B cell (primary cell): Measurements from ENCODE around the gene ACBD3. TPM values are rescaled to one million over a fixed set of nuclear protein-coding genes. Genes with fewer than 3 reads are reported as not detected.

Experiments used
- ATAC-seq: fragments of 200-7000 bp; cut with Tn5 transposase; one replicate; pipeline ENCODE4 v1.10.0; 2021; ENCODE audit warnings: low read depth, mild to moderate bottlenecking, moderate number of reproducible peaks, moderate library complexity
- CTCF ChIA-PET: fragments of 350-600 bp; sonication (Branson Sonifier 250); formaldehyde crosslinking; loops from one replicate; lab custom pipeline; 2021; ENCODE audit warnings: antibody characterized with exemption, inconsistent platforms; lab: Charles Lee
- POLR2A ChIA-PET: fragments of 350-600 bp; sonication (Branson Sonifier 250); formaldehyde crosslinking; loops from one replicate; lab custom pipeline; 2021; ENCODE audit warnings: antibody characterized with exemption; lab: Charles Lee
- DNase-seq: peaks from one replicate; pipeline ENCODE4 v3.0.0; 2013
- H2AFZ ChIP-seq: 2 replicates; pipeline ENCODE4 v1.6.1; 2012; ENCODE audit warnings: mild to moderate bottlenecking, low read depth, low read length; ENCODE audit not compliant: insufficient read depth, poor library complexity, severe bottlenecking
- H3K27ac ChIP-seq, 2 donors: 1 replicate in 1 of 2; 2 replicates in 1 of 2; pipeline ENCODE4 v1.5.1; 2012 to 2013; ENCODE audit warnings: low read length in 2 of 2, mild to moderate bottlenecking in 2 of 2, moderate library complexity in 1 of 2
- H3K27me3 ChIP-seq, 4 experiments: fragments of 200-600 bp in 1 of 4; sonication (generic) in 1 of 4; replicated peaks in 1 of 4; 1 replicate in 2 of 4; 2 replicates in 2 of 4; pipeline versions ENCODE4 v1.6.1 to v1.7.0; 2013 to 2016; ENCODE audit warnings: low read length in 3 of 4, mild to moderate bottlenecking in 2 of 4, mixed read lengths in 1 of 4, moderate library complexity in 1 of 4; ENCODE audit not compliant: insufficient read depth in 4 of 4, control insufficient read depth in 3 of 4; ENCODE audit errors: control extremely low read depth in 1 of 4
- H3K36me3 ChIP-seq, 2 experiments: replicated peaks in 1 of 2; 1 replicate in 1 of 2; 2 replicates in 1 of 2; pipeline versions ENCODE4 v1.6.1 to v1.7.1; 2013; ENCODE audit warnings: low read length in 1 of 2; ENCODE audit not compliant: insufficient read depth in 2 of 2, control insufficient read depth in 1 of 2; ENCODE audit errors: control extremely low read depth in 1 of 2, extremely low read depth in 1 of 2
- H3K4me1 ChIP-seq, 2 donors: fragments of 200-600 bp in 1 of 2; sonication (generic) in 1 of 2; 1 replicate in 1 of 2; 2 replicates in 1 of 2; pipeline versions ENCODE4 v1.5.1 to v1.6.1; 2013 to 2017; ENCODE audit warnings: low read length in 2 of 2; ENCODE audit not compliant: control insufficient read depth in 2 of 2, insufficient read depth in 2 of 2
- H3K4me2 ChIP-seq: replicated peaks from 2 replicates; pipeline ENCODE3; 2012; ENCODE audit warnings: mild to moderate bottlenecking, low read depth, low read length; ENCODE audit not compliant: poor library complexity, severe bottlenecking
- H3K4me3 ChIP-seq, 5 experiments: fragments of 200-600 bp in 1 of 5; sonication (generic) in 1 of 5; 1 replicate in 3 of 5; 2 replicates in 2 of 5; pipeline versions ENCODE4 v1.5.1 to v1.7.0; 2011 to 2016; ENCODE audit warnings: low read length in 4 of 5, mild to moderate bottlenecking in 4 of 5, low read depth in 2 of 5, control low read depth in 1 of 5, moderate library complexity in 1 of 5; ENCODE audit not compliant: insufficient read depth in 1 of 5; ENCODE audit errors: control extremely low read depth in 1 of 5, extremely low read depth in 1 of 5
- H3K79me2 ChIP-seq: fragments of 200-600 bp; sonication (generic); one replicate; pipeline ENCODE4 v1.6.0; 2016; ENCODE audit warnings: low read length; ENCODE audit not compliant: control insufficient read depth, insufficient read depth
- H3K9ac ChIP-seq: fragments of 200-600 bp; sonication (generic); 2 replicates; pipeline ENCODE4 v1.6.1; 2017; ENCODE audit warnings: mild to moderate bottlenecking, low read length, moderate library complexity
- H3K9me3 ChIP-seq, 3 donors: one replicate each; pipeline versions ENCODE4 v1.6.1 to v1.7.1; 2013; ENCODE audit warnings: low read length in 2 of 3; ENCODE audit not compliant: control insufficient read depth in 2 of 3, insufficient read depth in 1 of 3; ENCODE audit errors: control extremely low read depth in 1 of 3
- H4K20me1 ChIP-seq: 2 replicates; pipeline ENCODE4 v1.6.0; 2012; ENCODE audit warnings: mild to moderate bottlenecking, low read length; ENCODE audit not compliant: insufficient read depth, control insufficient read depth, poor library complexity, severe bottlenecking
- H3K27ac Mint-ChIP-seq: one replicate; pipeline ENCODE4 v1.8.0; 2021; ENCODE audit warnings: mixed read lengths
- H3K27me3 Mint-ChIP-seq: one replicate; pipeline ENCODE4 v1.8.0; 2021; ENCODE audit warnings: mixed read lengths
- H3K4me1 Mint-ChIP-seq: one replicate; pipeline ENCODE4 v1.8.0; 2021; ENCODE audit warnings: mixed read lengths
- H3K4me3 Mint-ChIP-seq: one replicate; pipeline ENCODE4 v1.8.0; 2021; ENCODE audit warnings: mixed read lengths
- H3K9me3 Mint-ChIP-seq: one replicate; pipeline ENCODE4 v1.8.0; 2022; ENCODE audit warnings: mixed read lengths; ENCODE audit not compliant: insufficient read depth
- EZH2 ChIP-seq: IDR thresholded peaks from 2 replicates; pipeline ENCODE4 v1.6.1; 2012; ENCODE audit warnings: borderline replicate concordance, low read depth, mild to moderate bottlenecking, moderate library complexity, low read length; ENCODE audit not compliant: insufficient read depth, poor library complexity, severe bottlenecking
- WGBS: methylation state at CpG from one replicate; pipeline ENCODE4 v1.1.5; 2013; ENCODE audit warnings: missing lambda C conversion rate; ENCODE audit not compliant: insufficient coverage; 5-methylcytosine and 5-hydroxymethylcytosine counted together
- intact Hi-C: fragments of 100-400 bp; cut with micrococcal nuclease; formaldehyde crosslinking; loops from one replicate; pipeline ENCODE4 v1.10.0; 2022
- polyA plus RNA-seq: library from polyadenylated mRNA; depleted of rRNA; stranded (reverse); fragments of >200 nt; gene quantifications from 2 replicates; pipeline ENCODE4 v1.2.3, GENCODE V29; 2012
- total RNA-seq, 2 donors: library from RNA; stranded (reverse); fragments of 120-200 nt in 1 of 2; gene quantifications; 1 replicate in 1 of 2; 2 replicates in 1 of 2; pipeline versions ENCODE4 v1.2.3 to v1.2.4, GENCODE V29; 2013 to 2022
- TF ChIP-seq, protein P1 (sequence below): fragments of 200-600 bp; IDR thresholded peaks from one replicate; pipeline ENCODE4 v1.8.0; 2022; ENCODE audit warnings: antibody characterized with exemption, mild to moderate bottlenecking

ACBD3 gene
- total and polyA plus RNA-seq, 2 donors (not counting 1 experiment from before 2014, with no cell fraction given) = 16.2 to 60.6 TPM

DNA sequence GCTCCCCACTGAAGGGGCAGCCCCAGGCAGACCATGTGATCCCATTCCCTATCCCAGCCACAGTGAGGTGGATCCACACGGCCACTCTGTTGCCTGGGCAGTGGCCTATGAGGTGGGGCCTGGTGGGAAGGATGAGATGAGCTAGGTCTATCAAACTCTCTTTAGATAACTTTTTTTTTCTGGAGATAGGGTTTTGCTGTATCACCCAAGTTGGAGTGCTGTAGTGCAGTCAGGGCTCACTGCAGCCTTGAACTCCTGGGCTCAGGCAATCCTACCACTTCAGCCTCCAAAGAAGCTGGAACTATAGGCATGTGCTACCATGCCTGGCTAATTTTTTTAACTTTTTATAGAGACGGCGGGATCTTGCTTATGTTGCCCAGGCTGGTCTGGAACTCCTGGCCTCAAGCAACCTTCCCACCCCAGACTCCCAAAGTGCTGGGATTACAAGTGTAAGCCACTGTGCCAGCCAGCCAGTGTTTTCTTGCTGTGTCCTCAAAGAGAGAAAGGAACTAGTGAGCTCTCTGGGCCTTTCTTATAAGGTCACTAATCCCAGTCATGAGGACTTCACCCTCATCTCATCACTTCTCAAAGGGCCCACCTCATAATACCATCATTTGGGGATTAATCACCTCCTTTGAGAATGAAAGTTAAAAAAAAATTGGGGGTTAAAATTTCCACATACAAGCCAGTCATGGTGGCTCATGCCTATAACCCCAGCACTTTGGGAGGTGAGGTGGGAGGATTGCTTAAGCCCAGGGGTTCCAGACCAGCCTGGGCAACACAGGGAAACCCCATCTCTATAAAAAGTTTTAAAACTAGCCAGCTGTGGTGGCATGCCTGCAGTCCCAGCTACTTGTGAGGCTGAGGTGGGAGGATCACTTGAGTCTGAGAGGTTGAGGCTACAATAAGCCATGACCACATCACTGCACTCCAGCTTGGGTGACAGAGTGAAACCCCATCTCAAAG is 87.4 kb downstream of the ACBD3 start:
- CTCF ChIA-PET = interaction anchor here (0.7 to 2.5 kb wide), 8 partner anchors 10 to 111 kb away, joined by 3 to 8 read pairs (median 4); no protein-coding TSS in a partner anchor
- Histone ChIP-seq H3K79me2 (no peaks in the 10 kb centered on the region), H3K36me3 (no peaks in the 10 kb centered on the region), H3K4me3 (no peak overlapping the region), H4K20me1 (no peaks in the 10 kb centered on the region), H3K27ac (no peak overlapping the region), H2AFZ (no peak overlapping the region), H3K9ac (no peak overlapping the region), H3K27me3 (peaks cover 0 to 3% (median 0%) of the 10 kb centered on the region in 4 experiments), H3K9me3 (no peaks in the 10 kb centered on the region), H3K4me2 (no peak overlapping the region), H3K4me1 (peaks cover 3 to 10% of the 10 kb centered on the region in 2 donors)
- no peak for DNase-seq
- no peaks in the 10 kb centered on the region for H3K27me3 Mint-ChIP-seq
- POLR2A ChIA-PET = interaction anchor here (0.6 kb wide), 1 partner anchor 70 kb away, joined by 3 read pairs; no protein-coding TSS in a partner anchor
- intact Hi-C loops = no loop called here
- peaks cover 14% of the 10 kb centered on the region for H3K4me1 Mint-ChIP-seq
- no peaks in the 10 kb centered on the region for H3K9me3 Mint-ChIP-seq
- H3K27ac Mint-ChIP-seq = no peak overlapping the region
- H3K4me3 Mint-ChIP-seq = peak overlapping the region; percentile 94
- TF ChIP-seq EZH2 = no peak
- TF ChIP-seq, protein P1, sequence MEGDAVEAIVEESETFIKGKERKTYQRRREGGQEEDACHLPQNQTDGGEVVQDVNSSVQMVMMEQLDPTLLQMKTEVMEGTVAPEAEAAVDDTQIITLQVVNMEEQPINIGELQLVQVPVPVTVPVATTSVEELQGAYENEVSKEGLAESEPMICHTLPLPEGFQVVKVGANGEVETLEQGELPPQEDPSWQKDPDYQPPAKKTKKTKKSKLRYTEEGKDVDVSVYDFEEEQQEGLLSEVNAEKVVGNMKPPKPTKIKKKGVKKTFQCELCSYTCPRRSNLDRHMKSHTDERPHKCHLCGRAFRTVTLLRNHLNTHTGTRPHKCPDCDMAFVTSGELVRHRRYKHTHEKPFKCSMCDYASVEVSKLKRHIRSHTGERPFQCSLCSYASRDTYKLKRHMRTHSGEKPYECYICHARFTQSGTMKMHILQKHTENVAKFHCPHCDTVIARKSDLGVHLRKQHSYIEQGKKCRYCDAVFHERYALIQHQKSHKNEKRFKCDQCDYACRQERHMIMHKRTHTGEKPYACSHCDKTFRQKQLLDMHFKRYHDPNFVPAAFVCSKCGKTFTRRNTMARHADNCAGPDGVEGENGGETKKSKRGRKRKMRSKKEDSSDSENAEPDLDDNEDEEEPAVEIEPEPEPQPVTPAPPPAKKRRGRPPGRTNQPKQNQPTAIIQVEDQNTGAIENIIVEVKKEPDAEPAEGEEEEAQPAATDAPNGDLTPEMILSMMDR = no peak
- ATAC-seq = no peak
- 100% methylated on average over 2 of the region's 3 CpGs for WGBS
